Cardiac muscle cell (in vitro differentiated cells and primary cell): ENCODE data around the gene SPATA33. TPM values are rescaled to one million over a fixed set of nuclear protein-coding genes. Genes with fewer than 3 reads are reported as not detected.

ENCODE experiments used
- DNase-seq, 2 donors: peaks; one replicate each; pipeline versions ENCODE4 v3.0.0 to v3.0.0-alpha.2; 2010 to 2017; ENCODE audit warnings: low read depth in 1 of 2, low spot score in 1 of 2
- H3K27ac ChIP-seq: fragments of 200-600 bp; sonication (generic); 2 replicates; pipeline ENCODE4 v1.5.1; 2016
- H3K27me3 ChIP-seq: fragments of 200-600 bp; sonication (generic); 2 replicates; pipeline ENCODE4 v1.6.0; 2016; ENCODE audit warnings: control low read depth
- H3K36me3 ChIP-seq: fragments of 200-600 bp; sonication (generic); 2 replicates; pipeline ENCODE4 v1.5.1; 2016; ENCODE audit warnings: control low read depth
- H3K4me1 ChIP-seq: fragments of 200-600 bp; sonication (generic); 2 replicates; pipeline ENCODE4 v1.8.1; 2017; ENCODE audit warnings: low read depth, mild to moderate bottlenecking, mixed run types
- H3K4me3 ChIP-seq: fragments of 200-600 bp; sonication (generic); 2 replicates; pipeline ENCODE4 v1.5.1; 2016; ENCODE audit warnings: mild to moderate bottlenecking
- H3K9me3 ChIP-seq: fragments of 200-600 bp; sonication (generic); 2 replicates; pipeline ENCODE4 v1.5.1; 2017; ENCODE audit warnings: low read depth, mild to moderate bottlenecking, control low read depth
- polyA plus RNA-seq: library from polyadenylated mRNA; unstranded; fragments of >200 nt; fragmentation: Nextera tagmentation; extraction: Ambion mirVana; gene quantifications from 2 replicates; pipeline ENCODE4 v1.2.1, GENCODE V29; 2016
- total RNA-seq: library from RNA; depleted of rRNA; stranded (reverse); fragments of >200 nt; gene quantifications from 2 replicates; pipeline ENCODE4 v1.2.3, GENCODE V29; 2016
- TF ChIP-seq, protein P1 (sequence below): IDR thresholded peaks from 2 replicates; pipeline ENCODE4 v1.5.1; 2012; ENCODE audit warnings: low read depth, mild to moderate bottlenecking, low read length

SPATA33 gene
- total and polyA plus RNA-seq, 2 experiments from 2014 or later: 8.3 to 13.5 TPM

DNA sequence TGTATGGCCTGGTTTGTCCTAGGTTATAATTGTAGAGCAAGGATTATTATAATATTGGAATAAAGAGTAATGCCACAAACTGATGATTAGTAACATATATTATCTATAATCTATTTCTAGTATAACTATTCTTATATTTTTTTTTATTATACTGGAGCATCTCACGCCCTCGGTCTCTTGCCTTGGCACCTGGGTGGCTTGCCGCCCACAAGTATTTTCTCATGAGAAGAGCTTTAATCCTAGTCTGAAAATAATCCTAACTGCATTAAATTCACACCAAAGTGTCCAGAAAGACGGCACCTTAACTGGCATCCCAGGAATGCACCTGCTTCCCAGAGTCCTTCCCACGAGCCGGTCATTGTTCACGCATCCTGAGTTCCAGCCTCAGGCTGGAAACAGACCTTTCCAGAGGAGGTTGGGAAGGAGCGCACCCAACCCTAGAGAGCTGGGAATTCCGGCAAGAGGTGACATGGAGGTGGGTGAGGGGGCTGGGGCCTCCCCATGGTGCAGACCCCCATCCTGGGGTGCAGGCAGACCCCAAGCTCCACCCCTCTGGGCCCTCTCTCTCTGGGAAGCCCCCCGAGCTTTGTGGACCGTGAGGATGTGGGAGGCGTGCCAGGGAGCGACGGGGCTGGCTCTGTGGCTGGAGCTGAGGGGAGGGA is 16.0 kb upstream of the SPATA33 start:
- no peaks in the 10 kb centered on the region for H3K27me3 ChIP-seq
- no peak for DNase-seq
- H3K36me3 ChIP-seq: peaks cover 9% of the 10 kb centered on the region
- no peak overlapping the region for H3K27ac ChIP-seq
- TF ChIP-seq, protein P1, sequence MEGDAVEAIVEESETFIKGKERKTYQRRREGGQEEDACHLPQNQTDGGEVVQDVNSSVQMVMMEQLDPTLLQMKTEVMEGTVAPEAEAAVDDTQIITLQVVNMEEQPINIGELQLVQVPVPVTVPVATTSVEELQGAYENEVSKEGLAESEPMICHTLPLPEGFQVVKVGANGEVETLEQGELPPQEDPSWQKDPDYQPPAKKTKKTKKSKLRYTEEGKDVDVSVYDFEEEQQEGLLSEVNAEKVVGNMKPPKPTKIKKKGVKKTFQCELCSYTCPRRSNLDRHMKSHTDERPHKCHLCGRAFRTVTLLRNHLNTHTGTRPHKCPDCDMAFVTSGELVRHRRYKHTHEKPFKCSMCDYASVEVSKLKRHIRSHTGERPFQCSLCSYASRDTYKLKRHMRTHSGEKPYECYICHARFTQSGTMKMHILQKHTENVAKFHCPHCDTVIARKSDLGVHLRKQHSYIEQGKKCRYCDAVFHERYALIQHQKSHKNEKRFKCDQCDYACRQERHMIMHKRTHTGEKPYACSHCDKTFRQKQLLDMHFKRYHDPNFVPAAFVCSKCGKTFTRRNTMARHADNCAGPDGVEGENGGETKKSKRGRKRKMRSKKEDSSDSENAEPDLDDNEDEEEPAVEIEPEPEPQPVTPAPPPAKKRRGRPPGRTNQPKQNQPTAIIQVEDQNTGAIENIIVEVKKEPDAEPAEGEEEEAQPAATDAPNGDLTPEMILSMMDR: no peak
- peaks cover 7% of the 10 kb centered on the region for H3K4me1 ChIP-seq
- no peaks in the 10 kb centered on the region for H3K9me3 ChIP-seq
- H3K4me3 ChIP-seq: no peak overlapping the region

DNA sequence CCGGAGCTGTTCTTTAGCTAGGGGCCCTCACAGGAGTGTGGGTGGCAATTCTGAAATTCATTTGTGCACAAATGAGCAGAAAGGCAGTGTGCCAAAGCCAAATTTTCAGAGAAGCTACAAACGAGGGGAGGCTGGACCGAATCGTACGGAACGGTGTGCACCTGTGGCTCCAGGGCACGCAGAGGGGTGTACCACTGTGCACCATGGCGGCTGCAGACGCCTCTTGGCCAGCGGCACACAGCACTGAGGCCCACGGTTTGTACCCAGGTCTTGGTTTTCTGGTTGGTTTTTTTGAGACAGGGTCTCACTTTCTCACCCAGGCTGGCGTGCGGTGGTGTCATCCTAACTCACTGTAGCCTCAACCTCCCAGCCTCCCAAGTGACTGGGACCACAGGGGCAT is 15.1 kb upstream of the SPATA33 start:
- H3K27me3 ChIP-seq: no peaks in the 10 kb centered on the region
- no peak overlapping the region for H3K4me3 ChIP-seq
- DNase-seq: no peak
- no peak overlapping the region for H3K27ac ChIP-seq
- no peaks in the 10 kb centered on the region for H3K9me3 ChIP-seq
- TF ChIP-seq, protein P1: no peak
- peaks cover 15% of the 10 kb centered on the region for H3K36me3 ChIP-seq
- peaks cover 7% of the 10 kb centered on the region for H3K4me1 ChIP-seq

DNA sequence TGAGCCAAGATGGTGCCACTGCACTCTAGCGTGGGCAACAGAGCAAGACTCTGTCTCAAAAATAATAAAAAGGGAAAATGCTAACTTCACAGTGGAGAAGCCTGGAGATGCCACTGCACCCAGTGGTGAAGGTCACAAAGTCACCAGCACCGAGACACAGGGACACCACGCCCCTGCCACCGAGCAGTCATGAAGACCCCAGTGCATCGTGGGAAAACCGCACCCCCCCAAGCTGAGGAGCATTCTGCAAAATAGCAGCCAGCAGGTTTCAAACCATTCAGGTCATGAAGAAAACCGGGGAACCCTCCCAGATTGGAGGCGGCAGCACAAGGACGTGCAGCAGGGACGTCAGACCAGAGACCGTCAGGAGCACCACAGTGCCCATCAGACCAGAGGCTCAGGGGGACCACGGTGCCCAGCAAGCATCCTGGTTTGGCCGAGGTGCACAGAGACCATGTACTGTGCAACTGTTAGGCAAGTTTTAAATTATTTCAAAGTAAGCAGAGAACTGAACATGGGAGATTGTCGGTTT is 13.8 kb upstream of the SPATA33 start:
- Histone ChIP-seq H3K36me3 (peaks cover 15% of the 10 kb centered on the region), H3K4me3 (no peak overlapping the region), H3K27ac (no peak overlapping the region), H3K27me3 (no peaks in the 10 kb centered on the region), H3K4me1 (peaks cover 7% of the 10 kb centered on the region), H3K9me3 (no peaks in the 10 kb centered on the region)
- TF ChIP-seq, protein P1: no peak
- no peak for DNase-seq

DNA sequence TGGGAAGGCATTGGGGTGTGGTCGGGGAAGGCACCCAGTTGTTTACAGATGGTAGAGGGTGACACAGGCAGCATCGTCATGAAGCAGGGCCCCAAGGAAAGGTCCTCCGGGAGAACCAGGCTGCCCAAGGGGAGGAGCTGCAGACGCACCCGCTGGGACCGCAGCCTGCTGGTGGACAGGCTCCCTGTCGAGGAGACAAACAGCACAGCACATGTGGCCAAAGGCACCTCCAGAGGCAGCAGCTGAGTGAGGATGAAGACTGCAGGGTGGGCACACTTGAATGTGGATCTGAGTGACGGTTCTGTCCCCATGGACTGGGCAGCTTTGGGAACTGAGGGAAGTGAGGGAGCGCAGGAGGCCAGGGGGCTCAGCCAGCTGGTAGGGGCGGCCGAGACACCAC is 12.5 kb upstream of the SPATA33 start:
- H3K4me3 ChIP-seq: no peak overlapping the region
- no peak for DNase-seq
- no peak overlapping the region for H3K27ac ChIP-seq
- H3K27me3 ChIP-seq: no peaks in the 10 kb centered on the region
- H3K4me1 ChIP-seq: peaks cover 7% of the 10 kb centered on the region
- peaks cover 15% of the 10 kb centered on the region for H3K36me3 ChIP-seq
- TF ChIP-seq, protein P1: no peak
- no peaks in the 10 kb centered on the region for H3K9me3 ChIP-seq

DNA sequence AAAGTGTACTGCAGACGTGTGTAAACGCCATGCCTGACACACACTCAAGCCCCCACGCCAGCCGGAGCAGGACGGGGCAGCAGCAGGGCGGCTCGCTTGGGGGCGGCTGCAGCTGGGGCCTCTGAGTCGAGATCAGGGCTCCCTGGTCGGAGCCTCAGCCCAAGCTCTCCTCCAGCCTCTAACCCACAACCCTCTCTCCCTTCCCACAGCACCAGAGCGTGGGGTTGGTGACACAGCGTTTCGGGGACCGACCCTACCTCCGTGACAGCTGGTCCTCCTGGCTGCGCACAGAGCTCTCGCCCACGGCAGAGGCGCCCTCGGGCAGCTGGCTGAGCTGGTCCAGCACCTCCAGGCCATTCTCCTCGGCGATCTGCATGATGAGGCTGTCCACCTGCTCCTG is 11.4 kb upstream of the SPATA33 start:
- Histone ChIP-seq H3K27me3 (no peaks in the 10 kb centered on the region), H3K36me3 (peaks cover 17% of the 10 kb centered on the region), H3K9me3 (no peaks in the 10 kb centered on the region), H3K27ac (no peak overlapping the region), H3K4me3 (no peak overlapping the region), H3K4me1 (no peaks in the 10 kb centered on the region)
- DNase-seq: no peak
- TF ChIP-seq, protein P1: no peak
